NB4 (cell line): ENCODE results near the gene NR2E3.

Source experiments
- CTCF ChIP-seq: IDR thresholded peaks from one replicate; pipeline ENCODE4 v1.5.1; 2012; ENCODE audit warnings: low read depth, low read length
- POLR2A ChIP-seq: IDR thresholded peaks from 2 replicates; pipeline ENCODE4 v1.6.1; 2011; ENCODE audit warnings: mild to moderate bottlenecking; ENCODE audit not compliant: insufficient read length; ENCODE audit errors: extremely low read depth

- TF ChIP-seq CTCF (no peak), POLR2A (no peak)
Measured at GRCh38 chr15:71760852-71761251, 49.5 kb upstream of the NR2E3 start.
